ENCODE results near the gene LCORL. TPM values are rescaled to one million over a fixed set of nuclear protein-coding genes. Genes with fewer than 3 reads are reported as not detected.

LCORL gene
- total RNA-seq, 1 experiment from 2014 or later = 15.5 TPM

DNA sequence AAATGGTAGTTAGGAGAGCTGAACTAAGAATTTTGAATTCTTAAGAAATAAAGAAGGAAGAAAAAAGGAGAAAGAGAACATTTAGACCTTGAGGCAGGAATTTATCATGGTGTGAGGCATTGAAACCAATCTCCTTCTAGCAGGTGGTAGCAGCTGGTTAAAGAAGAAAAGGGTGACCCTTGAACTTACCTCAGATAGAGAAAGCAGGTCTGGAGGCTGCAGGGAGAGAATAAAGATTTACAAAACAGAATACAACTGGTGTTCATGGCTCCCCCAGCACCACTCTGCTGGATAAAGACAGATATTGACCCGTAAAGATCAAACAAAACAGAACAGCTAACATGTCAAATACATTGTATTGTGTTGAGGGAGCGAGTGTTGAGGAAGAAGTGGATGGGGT is 154.7 kb downstream of the LCORL start:
- Histone ChIP-seq H4K8ac (replicated peaks; ENCODE audit: insufficient read length, low read depth, low read length) (no peak overlapping the region), H2AK5ac (ENCODE audit: insufficient read length, low read length) (no peak overlapping the region), H4K5ac (ENCODE audit: insufficient read length, low read depth, low read length) (no peak overlapping the region), H3K4ac (ENCODE audit: low read depth, low read length) (no peak overlapping the region), H3K4me1 (ENCODE audit: insufficient read depth, low read length) (no peaks in the 10 kb centered on the region; the same call in 1 of the 2 replicates), H3K27ac (ENCODE audit: insufficient read length, low read depth, low read length) (no peak overlapping the region), H2AFZ (ENCODE audit: low read length) (no peak overlapping the region), H3K79me1 (ENCODE audit: insufficient read depth, low read depth, low read length, poor library complexity, severe bottlenecking) (no peaks in the 10 kb centered on the region), H2BK120ac (ENCODE audit: low read depth, low read length, poor library complexity, severe bottlenecking) (no peak overlapping the region), H3K4me2 (ENCODE audit: insufficient read depth, insufficient read length, low read length) (no peak overlapping the region), H4K91ac (ENCODE audit: insufficient read length, low read depth, low read length) (no peak overlapping the region), H3K23ac (ENCODE audit: insufficient read length, low read depth, low read length) (no peak overlapping the region), H4K20me1 (ENCODE audit: control insufficient read depth, insufficient read depth, insufficient read length) (no peaks in the 10 kb centered on the region), H3K27me3 (ENCODE audit: insufficient read depth, low read length) (no peaks in the 10 kb centered on the region), H3K18ac (ENCODE audit: insufficient read length, low read depth, low read length) (no peak overlapping the region), H3K79me2 (ENCODE audit: insufficient read depth, low read length) (no peaks in the 10 kb centered on the region), H2BK5ac (ENCODE audit: insufficient read length, low read length) (no peak overlapping the region), H3K56ac (ENCODE audit: insufficient read length, low read depth, low read length) (no peak overlapping the region), H2BK12ac (ENCODE audit: insufficient read length, low read depth, low read length) (no peak overlapping the region), H3T11ph (ENCODE audit: low read length) (no peak overlapping the region), H3K14ac (ENCODE audit: insufficient read depth, low read length) (no peak overlapping the region), H3K9ac (ENCODE audit: extremely low read depth, insufficient read length, low read length) (no peak overlapping the region), H3K23me2 (ENCODE audit: insufficient read length, low read depth, low read length, poor library complexity, severe bottlenecking) (no peaks in the 10 kb centered on the region), H2BK15ac (ENCODE audit: low read depth, low read length) (no peak overlapping the region), H3K9me3 (ENCODE audit: control insufficient read depth, low read depth, low read length) (no peaks in the 10 kb centered on the region), H2BK20ac (ENCODE audit: low read depth, low read length, poor library complexity, severe bottlenecking) (no peak overlapping the region)
- Mint-ChIP-seq H3K36me3 (ENCODE audit: insufficient read depth in 1 of 3, low read depth in 3 of 3) (peaks cover 17 to 25% (median 21%) of the 10 kb centered on the region in 3 experiments), H3K4me3 (no peak overlapping the region), H3K4me1 (peaks cover 0 to 5% of the 10 kb centered on the region in 2 experiments; a peak in 2 of 4 replicates), H3K9me3 (peaks cover 16 to 18% of the 10 kb centered on the region in 2 experiments), H3K27ac (no peak overlapping the region), H3K27me3 (ENCODE audit: low read depth) (no peaks in the 10 kb centered on the region)
- WGBS (ENCODE audit: extremely low coverage, insufficient read length, low lambda C conversion rate) = no CpG with 5 or more reads among the region's 2 CpGs
- no peak for DNase-seq
- TF ChIP-seq, protein P1, sequence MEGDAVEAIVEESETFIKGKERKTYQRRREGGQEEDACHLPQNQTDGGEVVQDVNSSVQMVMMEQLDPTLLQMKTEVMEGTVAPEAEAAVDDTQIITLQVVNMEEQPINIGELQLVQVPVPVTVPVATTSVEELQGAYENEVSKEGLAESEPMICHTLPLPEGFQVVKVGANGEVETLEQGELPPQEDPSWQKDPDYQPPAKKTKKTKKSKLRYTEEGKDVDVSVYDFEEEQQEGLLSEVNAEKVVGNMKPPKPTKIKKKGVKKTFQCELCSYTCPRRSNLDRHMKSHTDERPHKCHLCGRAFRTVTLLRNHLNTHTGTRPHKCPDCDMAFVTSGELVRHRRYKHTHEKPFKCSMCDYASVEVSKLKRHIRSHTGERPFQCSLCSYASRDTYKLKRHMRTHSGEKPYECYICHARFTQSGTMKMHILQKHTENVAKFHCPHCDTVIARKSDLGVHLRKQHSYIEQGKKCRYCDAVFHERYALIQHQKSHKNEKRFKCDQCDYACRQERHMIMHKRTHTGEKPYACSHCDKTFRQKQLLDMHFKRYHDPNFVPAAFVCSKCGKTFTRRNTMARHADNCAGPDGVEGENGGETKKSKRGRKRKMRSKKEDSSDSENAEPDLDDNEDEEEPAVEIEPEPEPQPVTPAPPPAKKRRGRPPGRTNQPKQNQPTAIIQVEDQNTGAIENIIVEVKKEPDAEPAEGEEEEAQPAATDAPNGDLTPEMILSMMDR (conservative IDR thresholded peaks at IDR 0.05) = no peak

Measured in H9 (cell line).